Measurements from ENCODE around the gene METTL21C.

GRCh38 chr13:102703726-102704035 is 8.8 kb upstream of the METTL21C start:
- TF ChIP-seq CTCF (IDR thresholded peaks at IDR 0.05): no peak
- no peak for TF ChIP-seq EP300 (IDR thresholded peaks at IDR 0.05)
